ACC112 (cell line): ENCODE results near the gene GRM4.

Source experiments
- H2AFZ ChIP-seq: fragments of 200-600 bp; sonication (generic); one replicate; pipeline ENCODE4 v1.6.0; 2017; ENCODE audit warnings: antibody characterized with exemption, low read length; ENCODE audit not compliant: unreplicated experiment
- H3K27ac ChIP-seq: fragments of 200-600 bp; sonication (generic); 2 replicates; pipeline ENCODE4 v1.5.1; 2014; ENCODE audit warnings: low read depth, mild to moderate bottlenecking, antibody characterized with exemption, low read length, moderate library complexity
- H3K27me3 ChIP-seq: fragments of 200-600 bp; sonication (generic); 2 replicates; pipeline ENCODE4 v1.6.1; 2014; ENCODE audit warnings: mild to moderate bottlenecking, antibody characterized with exemption, low read length, moderate library complexity, mixed read lengths; ENCODE audit not compliant: insufficient read depth
- H3K36me3 ChIP-seq: fragments of 200-600 bp; sonication (generic); 2 replicates; pipeline ENCODE4 v1.6.1; 2016; ENCODE audit warnings: mild to moderate bottlenecking, antibody characterized with exemption, low read length, moderate library complexity, mixed read lengths; ENCODE audit not compliant: insufficient read depth
- H3K4me1 ChIP-seq: fragments of 200-600 bp; sonication (generic); one replicate; pipeline ENCODE4 v1.6.1; 2016; ENCODE audit warnings: low read length, mixed read lengths; ENCODE audit not compliant: insufficient read depth, unreplicated experiment, control insufficient read depth
- H3K4me3 ChIP-seq: fragments of 200-600 bp; sonication (generic); 2 replicates; pipeline ENCODE4 v1.5.1; 2014; ENCODE audit warnings: mild to moderate bottlenecking, low read depth, low read length
- H3K79me2 ChIP-seq: fragments of 200-600 bp; sonication (generic); one replicate; pipeline ENCODE4 v1.6.0; 2016; ENCODE audit warnings: low read length; ENCODE audit not compliant: control insufficient read depth, unreplicated experiment, insufficient read depth

Gene GRM4

GRCh38 chr6:33983109-33983716 is 162.7 kb downstream of the GRM4 start:
- H3K27me3 ChIP-seq, result peaks cover 36% of the 10 kb centered on the region
- H3K36me3 ChIP-seq, result no peaks in the 10 kb centered on the region
- H3K4me3 ChIP-seq, result no peak overlapping the region
- no peaks in the 10 kb centered on the region for H3K79me2 ChIP-seq
- no peaks in the 10 kb centered on the region for H3K4me1 ChIP-seq
- H2AFZ ChIP-seq, result no peak overlapping the region
- H3K27ac ChIP-seq, result no peak overlapping the region

GRCh38 chr6:33981861-33982260 is 164.0 kb downstream of the GRM4 start:
- Histone ChIP-seq H3K27ac (no peak overlapping the region), H3K4me3 (no peak overlapping the region), H2AFZ (no peak overlapping the region), H3K36me3 (no peaks in the 10 kb centered on the region), H3K27me3 (peaks cover 34% of the 10 kb centered on the region), H3K4me1 (no peaks in the 10 kb centered on the region), H3K79me2 (no peaks in the 10 kb centered on the region)

GRCh38 chr6:33981421-33981820 is 164.5 kb downstream of the GRM4 start:
- no peak overlapping the region for H3K4me3 ChIP-seq
- H3K4me1 ChIP-seq, result no peaks in the 10 kb centered on the region
- no peak overlapping the region for H3K27ac ChIP-seq
- no peak overlapping the region for H2AFZ ChIP-seq
- H3K27me3 ChIP-seq, result peaks cover 34% of the 10 kb centered on the region
- no peaks in the 10 kb centered on the region for H3K79me2 ChIP-seq
- no peaks in the 10 kb centered on the region for H3K36me3 ChIP-seq

GRCh38 chr6:33980176-33981175 is 165.4 kb downstream of the GRM4 start:
- Histone ChIP-seq H2AFZ (no peak overlapping the region), H3K4me1 (no peaks in the 10 kb centered on the region), H3K4me3 (no peak overlapping the region), H3K36me3 (no peaks in the 10 kb centered on the region), H3K27ac (no peak overlapping the region), H3K27me3 (peaks cover 42% of the 10 kb centered on the region), H3K79me2 (no peaks in the 10 kb centered on the region)

- no peaks in the 10 kb centered on the region for H3K4me1 ChIP-seq
Observed at GRCh38 chr6:33979750-33980149, 166.1 kb downstream of the GRM4 start.

GRCh38 chr6:33978412-33979150 is 167.3 kb downstream of the GRM4 start:
- Histone ChIP-seq H3K27me3 (peaks cover 53% of the 10 kb centered on the region), H3K27ac (no peak overlapping the region), H2AFZ (no peak overlapping the region)

More at GRCh38 chr6:33979750-33980149, 166.1 kb downstream of the GRM4 start:
- Histone ChIP-seq H3K79me2 (no peaks in the 10 kb centered on the region), H3K36me3 (no peaks in the 10 kb centered on the region), H2AFZ (no peak overlapping the region), H3K27me3 (peaks cover 47% of the 10 kb centered on the region), H3K27ac (no peak overlapping the region), H3K4me3 (no peak overlapping the region)

GRCh38 chr6:33977606-33978411 is 168.1 kb downstream of the GRM4 start:
- no peaks in the 10 kb centered on the region for H3K4me1 ChIP-seq
- H3K79me2 ChIP-seq, result no peaks in the 10 kb centered on the region

More at GRCh38 chr6:33978412-33979150, 167.3 kb downstream of the GRM4 start:
- no peaks in the 10 kb centered on the region for H3K4me1 ChIP-seq
- no peaks in the 10 kb centered on the region for H3K36me3 ChIP-seq
- no peak overlapping the region for H3K4me3 ChIP-seq
- H3K79me2 ChIP-seq, result no peaks in the 10 kb centered on the region

GRCh38 chr6:33976437-33977360 is 169.2 kb downstream of the GRM4 start:
- Histone ChIP-seq H3K36me3 (no peaks in the 10 kb centered on the region), H2AFZ (no peak overlapping the region), H3K4me3 (no peak overlapping the region), H3K27ac (no peak overlapping the region), H3K4me1 (no peaks in the 10 kb centered on the region), H3K79me2 (no peaks in the 10 kb centered on the region), H3K27me3 (peaks cover 70% of the 10 kb centered on the region)

More at GRCh38 chr6:33977606-33978411, 168.1 kb downstream of the GRM4 start:
- Histone ChIP-seq H3K27me3 (peaks cover 59% of the 10 kb centered on the region), H2AFZ (no peak overlapping the region), H3K27ac (no peak overlapping the region), H3K36me3 (no peaks in the 10 kb centered on the region), H3K4me3 (no peak overlapping the region)

GRCh38 chr6:33975661-33976436 is 170.0 kb downstream of the GRM4 start:
- no peak overlapping the region for H3K27ac ChIP-seq
- H3K36me3 ChIP-seq, result no peaks in the 10 kb centered on the region
- H2AFZ ChIP-seq, result no peak overlapping the region
- H3K79me2 ChIP-seq, result no peaks in the 10 kb centered on the region
- no peak overlapping the region for H3K4me3 ChIP-seq
- H3K27me3 ChIP-seq, result peaks cover 79% of the 10 kb centered on the region
- no peaks in the 10 kb centered on the region for H3K4me1 ChIP-seq
